GM18499 (cell line): ENCODE results near the gene ABCG1.

Source experiments
- ATAC-seq: cut with Tn5 transposase; IDR thresholded peaks from one replicate; pipeline ENCODE4 v1.9.1; 2021; ENCODE audit warnings: moderate number of reproducible peaks; ENCODE audit not compliant: insufficient read depth, unreplicated experiment

ABCG1 gene

GRCh38 chr21:42191696-42192595 is 27.0 kb upstream of the ABCG1 start:
- no peak for ATAC-seq

GRCh38 chr21:42193131-42193671 is 25.7 kb upstream of the ABCG1 start:
- no peak for ATAC-seq

- no peak for ATAC-seq
Observed at GRCh38 chr21:42193721-42194120, 25.2 kb upstream of the ABCG1 start.

- ATAC-seq, result no peak
Observed at GRCh38 chr21:42194863-42195262, 24.1 kb upstream of the ABCG1 start.

GRCh38 chr21:42195378-42196031 is 23.4 kb upstream of the ABCG1 start:
- no peak for ATAC-seq

GRCh38 chr21:42198929-42199867 is 19.7 kb upstream of the ABCG1 start:
- ATAC-seq, result no peak

GRCh38 chr21:42199868-42200463 is 19.0 kb upstream of the ABCG1 start:
- no peak for ATAC-seq

- no peak for ATAC-seq
Observed at GRCh38 chr21:42200906-42201614, 17.9 kb upstream of the ABCG1 start.

- ATAC-seq, result no peak
Observed at GRCh38 chr21:42201615-42202161, 17.3 kb upstream of the ABCG1 start.

- ATAC-seq, result no peak
Observed at GRCh38 chr21:42202321-42202720, 16.6 kb upstream of the ABCG1 start.

- no peak for ATAC-seq
Observed at GRCh38 chr21:42203321-42203720, 15.6 kb upstream of the ABCG1 start.

GRCh38 chr21:42203936-42204335 is 15.0 kb upstream of the ABCG1 start:
- ATAC-seq, result no peak

GRCh38 chr21:42207426-42207825 is 11.5 kb upstream of the ABCG1 start:
- ATAC-seq, result no peak

- ATAC-seq, result no peak
Observed at GRCh38 chr21:42208036-42208435, 10.9 kb upstream of the ABCG1 start.

- ATAC-seq, result no peak
Observed at GRCh38 chr21:42208801-42209490, 10.0 kb upstream of the ABCG1 start.

GRCh38 chr21:42209801-42210479 is 9.0 kb upstream of the ABCG1 start:
- no peak for ATAC-seq

GRCh38 chr21:42212266-42212665 is 6.7 kb upstream of the ABCG1 start:
- ATAC-seq, result no peak
